IgD-negative memory B cell (primary cell): ENCODE measurements around the gene ZNF610. TPM values are rescaled to one million over a fixed set of nuclear protein-coding genes. Genes with fewer than 3 reads are reported as not detected.
"Not testable (repeated sequence)": the region's sequence is repeated elsewhere in the genome, so short reads cannot be mapped to it uniquely, and the experiment has no call there.

Source experiments
- H3K27ac Mint-ChIP-seq, 3 donors: one replicate each; pipeline ENCODE4 v1.8.0; 2020 to 2022; ENCODE audit warnings: mild to moderate bottlenecking in 3 of 3, mixed read lengths in 3 of 3, moderate library complexity in 1 of 3
- H3K27me3 Mint-ChIP-seq: one replicate; pipeline ENCODE4 v1.8.0; 2021; ENCODE audit warnings: mixed read lengths
- H3K36me3 Mint-ChIP-seq: one replicate; pipeline ENCODE4 v1.8.0; 2020; ENCODE audit warnings: mild to moderate bottlenecking, mixed read lengths
- H3K4me1 Mint-ChIP-seq, 3 donors: one replicate each; pipeline ENCODE4 v1.8.0; 2020 to 2022; ENCODE audit warnings: mixed read lengths in 3 of 3, mild to moderate bottlenecking in 1 of 3
- H3K4me3 Mint-ChIP-seq, 4 donors: one replicate each; pipeline ENCODE4 v1.8.0; 2020 to 2022; ENCODE audit warnings: mild to moderate bottlenecking in 4 of 4, mixed read lengths in 4 of 4, moderate library complexity in 3 of 4
- H3K9me3 Mint-ChIP-seq, 3 donors: one replicate each; pipeline ENCODE4 v1.8.0; 2020 to 2021; ENCODE audit warnings: mixed read lengths in 3 of 3, mild to moderate bottlenecking in 1 of 3
- polyA plus RNA-seq: library from polyadenylated mRNA; unstranded; fragments of 300-500 nt; fragmentation: Illumina TruSeq; gene quantifications from one replicate; pipeline ENCODE4 v1.2.3, GENCODE V29; 2021

ZNF610 gene
- polyA plus RNA-seq: 1.7 TPM

GRCh38 chr19:52336117-52336790 is at the start of gene ZNF610:
TSS of gene ZNF610 (plus strand) at chr19:52336243. CDS start at chr19:52349173, 12,930 bp downstream.
- Mint-ChIP-seq H3K9me3 (peaks cover 17 to 38% (median 26%) of the 10 kb centered on the region in 3 donors), H3K36me3 (peaks cover 13% of the 10 kb centered on the region), H3K4me1 (peaks cover 6 to 11% (median 7%) of the 10 kb centered on the region in 3 donors), H3K4me3 (peak within 1 kb of the TSS; percentile 89 to 99 (median 96)), H3K27me3 (no peaks in the 10 kb centered on the region), H3K27ac (peak within 1 kb of the TSS; percentile 68 to 92 (median 88))

GRCh38 chr19:52286256-52286655 is 49.8 kb upstream of the ZNF610 start:
- Mint-ChIP-seq H3K4me3 (peak overlapping the region in 1 of 4 donors; percentile 17), H3K27me3 (no peaks in the 10 kb centered on the region), H3K36me3 (peaks cover 44% of the 10 kb centered on the region), H3K4me1 (peaks cover 0 to 5% (median 5%) of the 10 kb centered on the region in 3 donors), H3K27ac (no peak overlapping the region), H3K9me3 (peaks cover 10 to 31% (median 27%) of the 10 kb centered on the region in 3 donors)

DNA sequence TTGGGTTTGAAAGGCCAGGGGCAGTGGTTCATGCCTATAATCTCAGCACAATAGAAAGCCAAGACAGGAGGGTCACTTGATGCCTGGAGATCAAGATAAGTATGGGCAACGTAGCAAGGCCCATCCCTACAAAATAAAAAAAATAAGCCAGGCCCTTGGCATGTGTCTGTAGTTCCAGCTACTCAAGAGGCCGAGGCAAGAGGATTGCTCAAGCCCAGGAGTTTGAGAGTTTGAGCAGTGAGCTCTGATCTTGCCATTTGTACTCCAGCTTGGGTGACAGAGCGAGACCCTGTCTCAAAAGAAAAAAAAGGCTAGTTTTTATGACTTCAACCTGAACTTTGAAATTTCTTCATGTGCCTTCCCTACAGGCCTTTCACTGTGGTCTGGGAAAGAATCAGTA is 44.3 kb upstream of the ZNF610 start:
- Mint-ChIP-seq H3K4me3 (peak overlapping the region in 1 of 4 donors; percentile 63), H3K36me3 (peaks cover 26% of the 10 kb centered on the region), H3K27ac (no peak overlapping the region), H3K9me3 (peaks cover 9 to 27% (median 24%) of the 10 kb centered on the region in 3 donors), H3K27me3 (no peaks in the 10 kb centered on the region), H3K4me1 (peaks cover 4 to 5% (median 4%) of the 10 kb centered on the region in 3 donors)

- not testable (repeated sequence) for H3K27ac Mint-ChIP-seq, H3K27me3 Mint-ChIP-seq, H3K4me3 Mint-ChIP-seq
- Mint-ChIP-seq H3K4me1 (peaks cover 10 to 14% (median 11%) of the 10 kb centered on the region in 3 donors), H3K9me3 (peaks cover 8 to 21% (median 21%) of the 10 kb centered on the region in 3 donors), H3K36me3 (peaks cover 21% of the 10 kb centered on the region)
These were observed 43.1 kb upstream of the ZNF610 start for GRCh38 chr19:52292946-52293345.

DNA sequence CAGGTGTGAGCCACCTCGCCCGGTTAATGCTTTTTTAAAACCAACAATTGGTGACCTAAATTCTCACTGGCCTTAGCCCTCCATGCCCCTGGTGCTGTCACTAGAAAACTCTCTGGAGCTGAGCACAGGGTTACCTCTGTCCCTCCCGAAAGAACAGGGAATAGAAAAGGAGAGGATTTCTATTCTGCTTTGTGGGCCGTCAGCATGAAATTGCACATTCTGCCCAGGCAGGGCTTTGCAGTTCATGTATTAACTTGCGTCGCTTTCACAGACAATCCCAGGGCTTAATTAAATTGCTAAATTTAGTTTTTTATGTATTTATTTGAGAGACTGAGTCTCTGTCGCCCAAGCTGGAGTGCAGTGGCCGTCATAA is 39.7 kb upstream of the ZNF610 start:
- H3K27ac Mint-ChIP-seq: peak overlapping the region in 2 of 3 donors; percentile 57 to 99
- H3K4me3 Mint-ChIP-seq: peak overlapping the region; percentile 85 to 100 (median 92)
- peaks cover 19% of the 10 kb centered on the region for H3K36me3 Mint-ChIP-seq
- H3K27me3 Mint-ChIP-seq: no peaks in the 10 kb centered on the region
- H3K9me3 Mint-ChIP-seq: peaks cover 3 to 25% (median 24%) of the 10 kb centered on the region in 3 donors
- peaks cover 11 to 15% (median 14%) of the 10 kb centered on the region in 3 donors for H3K4me1 Mint-ChIP-seq

DNA sequence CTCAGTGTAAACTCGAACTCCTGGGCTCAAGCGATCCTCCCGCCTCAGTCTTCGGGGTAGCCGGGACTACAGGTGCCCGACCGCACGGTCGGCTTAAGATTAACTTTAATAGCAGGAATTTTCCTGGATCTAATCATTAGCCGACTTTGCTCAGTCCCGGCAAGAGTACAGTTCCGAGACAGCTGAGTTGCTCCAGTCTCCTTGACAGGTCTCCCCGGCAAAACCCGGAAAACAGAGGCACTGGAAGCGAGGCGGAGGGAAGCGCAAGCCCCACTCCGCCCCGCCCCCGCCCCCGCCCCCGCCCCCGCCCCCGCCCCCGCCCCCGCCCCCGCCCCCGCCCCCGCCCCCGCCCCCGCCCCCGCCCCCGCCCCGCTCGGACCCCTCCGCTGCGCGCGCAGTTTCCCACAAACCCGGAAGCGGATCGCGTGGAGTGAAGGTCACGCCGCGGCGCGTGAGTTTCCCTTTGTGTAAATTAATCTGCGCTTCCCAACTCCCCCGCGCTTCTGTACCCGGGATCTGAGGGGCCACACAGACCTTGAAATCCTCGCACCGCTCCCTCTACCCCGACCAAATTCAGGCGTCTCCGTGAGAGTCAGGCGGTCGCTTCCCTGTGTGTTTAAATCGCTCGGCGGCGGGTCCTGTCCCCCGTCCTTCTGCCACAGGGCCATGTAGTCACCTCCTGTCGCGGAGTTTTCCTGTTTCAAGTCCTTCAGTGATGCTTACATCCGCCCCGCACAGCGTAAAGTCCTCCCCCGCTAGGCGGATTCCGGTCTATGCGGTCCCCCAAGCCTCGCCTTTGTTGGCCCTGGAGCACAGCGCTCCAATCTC is 39.1 kb upstream of the ZNF610 start, which contains the start of gene ZNF480:
TSS of gene ZNF480 (plus strand) at position 397 of the 828 bp plus-strand sequence. CDS start 3,244 bp downstream, outside the sequence.
- Mint-ChIP-seq H3K4me1 (peaks cover 11 to 15% (median 14%) of the 10 kb centered on the region in 3 donors), H3K36me3 (peaks cover 19% of the 10 kb centered on the region), H3K27me3 (no peaks in the 10 kb centered on the region), H3K4me3 (peak within 1 kb of the TSS; percentile 94 to 100 (median 98)), H3K27ac (peak within 1 kb of the TSS; percentile 99), H3K9me3 (peaks cover 3 to 28% (median 27%) of the 10 kb centered on the region in 3 donors)

- peaks cover 11 to 15% (median 14%) of the 10 kb centered on the region in 3 donors for H3K4me1 Mint-ChIP-seq
- H3K27me3 Mint-ChIP-seq: no peaks in the 10 kb centered on the region
- H3K9me3 Mint-ChIP-seq: peaks cover 4 to 34% (median 24%) of the 10 kb centered on the region in 3 donors
- H3K4me3 Mint-ChIP-seq: peak overlapping the region; percentile 94 to 100 (median 98)
- peaks cover 24% of the 10 kb centered on the region for H3K36me3 Mint-ChIP-seq
- H3K27ac Mint-ChIP-seq: peak overlapping the region; percentile 99
These were observed 38.3 kb upstream of the ZNF610 start for GRCh38 chr19:52297601-52298364.

GRCh38 chr19:52307275-52307674 is 28.8 kb upstream of the ZNF610 start:
- Mint-ChIP-seq H3K9me3 (peaks cover 5 to 42% (median 34%) of the 10 kb centered on the region in 3 donors), H3K4me3 (peak overlapping the region in 2 of 4 donors; percentile 32 to 46), H3K27ac (no peak overlapping the region), H3K27me3 (no peaks in the 10 kb centered on the region), H3K36me3 (peaks cover 61% of the 10 kb centered on the region), H3K4me1 (no peaks in the 10 kb centered on the region)

- Mint-ChIP-seq H3K27me3 (no peaks in the 10 kb centered on the region), H3K9me3 (peaks cover 22 to 66% (median 58%) of the 10 kb centered on the region in 3 donors), H3K27ac (peak overlapping the region in 1 of 3 donors; percentile 19), H3K4me1 (peaks cover 0 to 4% (median 0%) of the 10 kb centered on the region in 3 donors), H3K4me3 (no peak overlapping the region), H3K36me3 (peaks cover 47% of the 10 kb centered on the region)
These were observed 13.6 kb upstream of the ZNF610 start for GRCh38 chr19:52322429-52322828.

DNA sequence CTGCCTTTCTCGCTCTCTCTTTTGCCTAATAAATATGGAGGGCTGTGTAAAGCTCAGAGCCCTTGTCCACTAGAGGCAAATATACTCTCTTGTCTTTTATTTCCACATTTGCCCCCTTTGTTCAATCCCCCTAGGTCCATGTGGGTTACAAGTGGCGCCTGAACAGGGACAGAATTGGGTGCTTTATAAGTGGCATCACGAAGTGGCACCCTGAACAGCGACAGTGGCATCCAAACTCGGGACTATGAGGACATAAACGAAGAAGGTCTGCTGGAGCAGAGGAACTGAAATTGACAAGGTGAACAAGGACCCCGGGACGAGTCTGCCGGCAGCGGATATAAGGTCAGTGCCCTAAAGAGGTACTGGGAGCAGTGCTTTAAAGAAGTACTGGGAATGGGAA is 4.3 kb upstream of the ZNF610 start:
- H3K4me1 Mint-ChIP-seq: peaks cover 2 to 10% (median 4%) of the 10 kb centered on the region in 3 donors
- H3K27me3 Mint-ChIP-seq: no peaks in the 10 kb centered on the region
- H3K36me3 Mint-ChIP-seq: peaks cover 11% of the 10 kb centered on the region
- H3K27ac Mint-ChIP-seq: peak overlapping the region in 2 of 3 donors; percentile 19 to 59
- peaks cover 8 to 44% (median 27%) of the 10 kb centered on the region in 3 donors for H3K9me3 Mint-ChIP-seq
- H3K4me3 Mint-ChIP-seq: peak overlapping the region in 1 of 4 donors; percentile 39

DNA sequence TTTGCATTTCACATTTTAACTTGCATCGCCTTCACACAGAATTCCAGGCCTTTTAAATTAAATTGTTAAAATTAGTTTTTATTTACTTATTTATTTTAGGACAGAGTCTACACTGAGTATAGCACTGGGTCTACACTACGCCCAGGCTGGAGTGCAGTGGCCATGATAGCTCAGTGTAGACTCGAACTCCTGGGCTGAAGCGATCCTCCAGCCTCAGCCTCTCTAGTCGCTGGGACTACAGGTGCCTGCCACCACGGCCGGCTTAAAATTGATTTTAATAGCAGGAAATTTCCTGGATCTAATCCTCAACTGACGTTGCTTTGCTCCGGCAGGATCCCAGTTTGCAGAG is 301 bp upstream of the ZNF610 start:
- Mint-ChIP-seq H3K9me3 (peaks cover 15 to 40% (median 31%) of the 10 kb centered on the region in 3 donors), H3K36me3 (peaks cover 13% of the 10 kb centered on the region), H3K4me1 (peaks cover 6 to 11% (median 7%) of the 10 kb centered on the region in 3 donors), H3K4me3 (peak overlapping the region; percentile 89 to 99 (median 96)), H3K27ac (peak overlapping the region in 2 of 3 donors; percentile 68 to 88), H3K27me3 (no peaks in the 10 kb centered on the region)

DNA sequence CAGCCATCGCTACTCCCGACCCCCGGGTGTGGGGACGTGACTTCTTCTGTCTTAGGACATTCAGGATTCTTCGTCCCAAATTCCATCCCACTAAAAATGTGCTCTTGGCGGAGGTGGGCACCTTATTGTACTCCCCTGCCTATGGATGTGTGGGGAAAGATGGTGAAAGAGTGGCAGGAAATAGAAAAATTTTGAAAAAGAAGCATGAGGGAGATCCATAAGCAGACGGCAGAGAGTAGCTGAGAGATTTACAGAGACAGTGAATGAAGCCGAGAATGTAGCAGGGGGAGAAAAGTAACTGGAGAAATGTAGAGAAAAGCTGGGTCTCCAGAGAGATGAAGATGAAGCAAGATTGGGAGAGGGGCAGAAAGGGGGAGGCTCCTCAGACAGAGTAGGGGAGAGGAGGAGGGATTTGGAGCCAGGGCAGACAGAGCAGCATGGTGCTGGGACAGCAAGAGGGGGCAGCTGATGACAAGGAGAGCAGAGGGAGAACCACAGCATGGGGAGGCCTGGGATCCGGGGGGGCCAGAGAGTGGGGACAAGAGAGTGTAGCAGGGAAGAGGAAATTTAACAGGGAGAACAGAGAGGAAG is 843 bp downstream of the ZNF610 start:
- Mint-ChIP-seq H3K4me1 (peaks cover 6 to 11% (median 7%) of the 10 kb centered on the region in 3 donors), H3K27me3 (no peaks in the 10 kb centered on the region), H3K27ac (peak overlapping the region in 2 of 3 donors; percentile 68 to 88), H3K36me3 (peaks cover 13% of the 10 kb centered on the region), H3K4me3 (peak overlapping the region; percentile 89 to 99 (median 96)), H3K9me3 (peaks cover 17 to 32% (median 23%) of the 10 kb centered on the region in 3 donors)

DNA sequence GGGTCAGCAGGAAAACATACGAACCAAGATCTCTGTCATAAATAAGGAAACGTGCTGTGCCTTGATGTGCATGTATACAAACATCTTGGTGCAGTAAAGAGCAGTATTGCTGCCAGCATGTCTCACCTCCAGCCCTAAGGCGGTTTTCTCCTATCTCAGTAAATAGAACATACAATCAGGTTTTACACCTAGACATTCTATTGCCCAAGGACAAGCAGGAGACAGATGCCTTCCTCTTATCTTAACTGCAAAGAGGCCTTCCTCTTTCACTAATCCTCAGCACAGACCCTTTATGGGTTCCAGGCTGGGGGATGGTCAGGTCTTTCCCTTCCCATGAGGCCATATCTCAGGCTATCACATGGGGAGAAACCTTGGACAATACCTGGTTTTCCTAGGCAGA is 3.0 kb downstream of the ZNF610 start:
- Mint-ChIP-seq H3K4me3 (peak overlapping the region in 3 of 4 donors; percentile 49 to 61 (median 55)), H3K36me3 (peaks cover 11% of the 10 kb centered on the region), H3K9me3 (peaks cover 13 to 21% (median 18%) of the 10 kb centered on the region in 3 donors), H3K4me1 (peaks cover 6 to 11% (median 7%) of the 10 kb centered on the region in 3 donors)
- H3K27me3 Mint-ChIP-seq, H3K27ac Mint-ChIP-seq: not testable (repeated sequence)

DNA sequence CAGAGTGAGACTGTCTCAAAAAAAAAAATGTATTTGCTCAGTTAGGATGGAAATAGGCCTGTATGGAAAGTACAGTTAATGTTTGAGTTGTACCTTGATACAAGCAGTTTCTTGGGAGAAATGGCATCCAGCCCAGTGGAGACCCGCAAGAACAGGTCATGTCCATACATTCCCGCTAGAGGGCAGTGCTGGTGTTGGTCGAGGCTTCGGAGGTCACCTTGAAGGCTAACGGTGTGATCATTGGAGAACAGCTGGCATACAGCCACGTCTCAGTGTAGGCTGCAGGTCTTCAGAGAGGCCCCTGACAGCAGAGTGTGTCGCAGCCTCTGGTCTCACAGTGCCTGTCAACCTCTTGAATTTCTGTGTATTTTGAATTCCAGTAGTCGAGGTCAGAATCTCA is 7.5 kb downstream of the ZNF610 start:
- H3K36me3 Mint-ChIP-seq: peaks cover 4% of the 10 kb centered on the region
- H3K27me3 Mint-ChIP-seq: no peaks in the 10 kb centered on the region
- H3K4me3 Mint-ChIP-seq: peak overlapping the region in 1 of 4 donors; percentile 41
- peaks cover 12 to 16% (median 15%) of the 10 kb centered on the region in 3 donors for H3K9me3 Mint-ChIP-seq
- H3K4me1 Mint-ChIP-seq: no peaks in the 10 kb centered on the region
- H3K27ac Mint-ChIP-seq: no peak overlapping the region
